ENCODE results near the gene NFE2L1. TPM values are rescaled to one million over a fixed set of nuclear protein-coding genes. Genes with fewer than 3 reads are reported as not detected.

The NFE2L1 gene, protein sequence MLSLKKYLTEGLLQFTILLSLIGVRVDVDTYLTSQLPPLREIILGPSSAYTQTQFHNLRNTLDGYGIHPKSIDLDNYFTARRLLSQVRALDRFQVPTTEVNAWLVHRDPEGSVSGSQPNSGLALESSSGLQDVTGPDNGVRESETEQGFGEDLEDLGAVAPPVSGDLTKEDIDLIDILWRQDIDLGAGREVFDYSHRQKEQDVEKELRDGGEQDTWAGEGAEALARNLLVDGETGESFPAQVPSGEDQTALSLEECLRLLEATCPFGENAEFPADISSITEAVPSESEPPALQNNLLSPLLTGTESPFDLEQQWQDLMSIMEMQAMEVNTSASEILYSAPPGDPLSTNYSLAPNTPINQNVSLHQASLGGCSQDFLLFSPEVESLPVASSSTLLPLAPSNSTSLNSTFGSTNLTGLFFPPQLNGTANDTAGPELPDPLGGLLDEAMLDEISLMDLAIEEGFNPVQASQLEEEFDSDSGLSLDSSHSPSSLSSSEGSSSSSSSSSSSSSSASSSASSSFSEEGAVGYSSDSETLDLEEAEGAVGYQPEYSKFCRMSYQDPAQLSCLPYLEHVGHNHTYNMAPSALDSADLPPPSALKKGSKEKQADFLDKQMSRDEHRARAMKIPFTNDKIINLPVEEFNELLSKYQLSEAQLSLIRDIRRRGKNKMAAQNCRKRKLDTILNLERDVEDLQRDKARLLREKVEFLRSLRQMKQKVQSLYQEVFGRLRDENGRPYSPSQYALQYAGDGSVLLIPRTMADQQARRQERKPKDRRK
- 76.1 TPM for total RNA-seq

DNA sequence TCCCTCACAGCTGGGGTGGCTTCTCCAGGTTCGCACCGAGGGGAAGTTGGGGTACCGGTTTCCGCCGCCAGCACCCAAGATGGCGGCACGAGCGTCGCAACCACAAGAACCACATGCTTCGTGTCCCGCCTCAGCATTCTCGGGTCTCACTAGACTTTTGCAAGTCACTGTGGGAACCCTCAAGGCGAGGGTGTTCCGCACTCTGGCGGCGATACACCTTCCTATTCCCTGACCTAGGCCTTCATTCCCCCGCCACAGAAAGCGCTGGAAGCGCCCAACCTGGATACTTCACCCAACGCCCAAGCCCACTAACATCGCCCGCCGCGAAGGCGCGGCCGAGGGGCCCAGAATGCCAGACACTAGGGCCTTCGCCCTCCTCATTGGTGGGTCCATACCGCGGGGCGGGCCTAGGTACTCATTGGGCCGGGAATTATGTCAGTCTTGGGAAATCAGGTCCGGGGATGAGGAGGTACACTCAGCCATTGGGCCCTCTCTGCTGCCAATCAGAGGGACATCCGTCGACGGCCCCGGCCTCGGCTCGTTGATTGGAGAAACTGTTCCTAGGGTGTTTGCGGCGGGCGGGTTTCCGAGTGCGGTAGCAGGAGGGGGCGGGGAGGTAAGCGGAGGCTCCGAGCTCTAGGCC lies at the start of gene NFE2L1:
NFE2L1 (plus strand) TSS at position 619 of the 643 bp plus-strand sequence. CDS start 2,760 bp downstream, outside the sequence.

DNA sequence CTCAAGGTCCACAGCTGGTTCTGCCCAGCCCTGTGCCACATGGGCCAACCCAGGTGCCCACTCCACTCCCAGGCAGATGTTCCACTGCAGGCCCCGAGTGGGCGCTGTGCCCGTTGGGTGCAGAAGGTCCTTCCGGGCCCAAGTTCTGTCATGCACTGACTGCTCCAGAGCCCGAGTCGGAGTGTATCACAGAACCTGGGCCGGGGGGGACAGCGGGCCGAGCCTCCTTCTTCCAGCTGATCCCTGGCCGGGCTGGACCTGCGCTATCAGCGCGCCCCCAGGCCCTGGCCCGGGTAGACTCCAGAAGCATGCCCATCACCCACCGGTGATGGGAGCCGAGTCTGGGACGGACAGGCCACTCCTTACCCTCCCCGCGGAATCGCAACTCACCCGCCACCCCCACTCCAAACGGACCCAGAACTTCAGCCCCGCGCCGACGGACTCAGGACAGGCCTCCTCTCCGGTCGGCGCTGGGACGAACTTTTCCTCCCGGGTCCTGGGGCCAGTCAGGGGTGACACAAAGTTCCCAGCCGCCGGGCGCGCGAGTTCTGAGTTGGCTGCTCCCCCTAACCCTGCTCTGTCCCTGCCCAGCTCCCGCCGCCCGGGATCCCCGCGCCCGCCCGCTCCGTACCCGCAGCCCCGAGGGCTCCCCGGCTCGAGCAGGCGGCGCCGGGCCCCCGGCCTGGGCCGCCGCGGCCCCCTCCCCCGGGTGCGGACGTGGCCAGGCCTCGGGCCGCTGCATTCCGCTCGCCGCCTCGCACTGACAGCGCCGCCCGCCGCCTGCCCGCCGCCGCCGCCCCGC lies 10.9 kb upstream of the NFE2L1 start, which contains the start of gene COPZ2:
COPZ2 (minus strand) TSS at position 762 of the 802 bp plus-strand sequence; CDS start at position 742, 20 bp downstream.

DNA sequence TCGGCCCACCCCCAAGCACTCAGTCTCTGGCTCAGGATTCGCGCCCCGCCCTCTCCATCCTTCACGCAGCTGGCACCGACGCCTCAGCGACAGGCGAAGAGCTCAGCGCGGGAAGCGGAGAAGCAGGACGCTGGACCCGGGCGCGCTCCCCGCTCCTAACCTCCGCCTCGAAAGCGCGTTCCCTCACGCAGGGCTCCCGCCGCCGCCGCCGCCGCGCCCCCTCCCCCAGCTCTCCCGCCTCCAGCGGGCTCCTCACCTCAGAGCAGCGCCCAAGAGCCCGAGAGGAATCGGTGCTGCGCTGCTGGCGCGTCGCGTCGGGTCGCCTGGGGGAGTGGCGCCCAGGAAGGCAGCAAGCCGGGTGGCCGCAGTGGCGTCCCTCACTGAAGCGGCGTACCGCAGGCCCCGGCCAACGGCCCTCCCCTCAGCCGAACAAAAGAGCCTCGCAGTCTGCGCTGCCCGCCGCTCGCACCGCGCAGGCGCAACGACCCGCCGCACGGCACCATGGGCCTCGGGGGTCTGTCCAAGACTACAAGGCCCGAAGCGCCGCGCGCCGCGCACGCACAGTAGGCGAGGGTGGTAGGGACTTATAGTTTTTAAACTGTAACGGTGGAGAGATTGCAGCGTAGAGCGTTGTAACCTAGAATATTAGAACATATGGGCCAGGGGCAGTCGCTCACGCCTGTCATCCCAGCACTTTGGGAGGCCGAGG lies 53.0 kb downstream of the NFE2L1 start, which contains the start of gene CBX1:
CBX1 (minus strand) TSS at position 467 of the 709 bp plus-strand sequence. CDS start 24,474 bp downstream, outside the sequence.

DNA sequence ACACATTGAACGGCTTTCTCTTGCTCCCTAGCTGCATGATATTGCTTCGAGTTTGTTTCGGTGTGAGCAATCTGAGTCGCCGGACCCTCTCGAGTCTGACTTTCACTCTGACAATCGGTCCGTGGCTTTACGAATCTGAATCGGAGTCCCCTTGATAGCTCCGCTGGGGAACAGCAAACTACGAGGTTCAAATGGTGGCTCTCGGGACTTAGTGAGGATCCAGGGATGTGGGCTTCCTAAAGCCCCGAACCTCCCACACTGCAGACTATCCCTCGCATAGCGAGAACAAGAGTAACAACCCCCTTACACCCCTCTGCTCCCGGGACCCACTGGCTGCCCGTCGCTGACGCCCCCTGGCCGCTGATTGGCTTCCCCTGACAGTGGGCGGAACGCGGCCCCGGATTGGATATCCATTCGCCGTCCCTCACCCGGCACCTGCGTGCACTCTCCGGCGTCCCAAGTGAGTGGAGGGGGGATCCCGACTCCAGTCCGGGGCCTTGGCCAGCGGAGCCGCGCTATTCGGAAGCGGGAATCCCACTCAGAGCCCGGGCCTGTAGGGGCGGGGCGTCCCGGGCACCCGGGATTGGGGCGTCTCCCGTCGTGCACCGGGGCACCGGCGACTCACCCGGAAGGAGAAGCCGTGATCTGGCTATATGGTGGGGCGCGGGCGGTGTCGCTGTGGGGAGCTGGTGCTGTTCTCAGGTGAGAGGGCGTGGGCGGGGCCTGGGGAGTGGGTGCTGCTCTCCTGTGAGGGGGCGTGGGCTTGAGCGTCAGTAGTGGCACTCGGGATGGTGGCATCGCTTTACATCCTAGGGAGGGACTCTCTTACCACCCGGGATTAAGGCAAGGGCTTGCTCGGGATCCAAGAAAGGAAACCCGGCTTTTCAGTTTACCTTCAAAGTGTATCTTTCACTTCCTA lies 59.2 kb downstream of the NFE2L1 start, which contains the start of gene SNX11:
SNX11 (plus strand) TSS at position 630 of the 919 bp plus-strand sequence. CDS start 4,278 bp downstream, outside the sequence.

Small RNAs within 50 kb of the gene (small RNA-seq; reads per million reads assigned to genes)
- gene AC004477.2, result not detected
- gene MIR152, result 37.7 reads per million, percentile 96 among the genes with 10 or more reads in this experiment
- not detected for gene RNU6-1201P

Other genes with a start within 250 kb of the NFE2L1 start
- 6.7 TPM for gene OSBPL7, start 226.6 kb upstream of the NFE2L1 start, total RNA-seq
- gene MRPL10, start 216.8 kb upstream of the NFE2L1 start, total RNA-seq, result 12.5 TPM
- 1.6 TPM for gene LRRC46, start 216.7 kb upstream of the NFE2L1 start, total RNA-seq
- gene SCRN2, start 207.1 kb upstream of the NFE2L1 start, total RNA-seq, result 20.5 TPM
- gene SP6, start 197.2 kb upstream of the NFE2L1 start, total RNA-seq, result 0.23 TPM
- gene SP2, start 152.1 kb upstream of the NFE2L1 start, total RNA-seq, result 0.46 TPM
- gene PNPO, start 106.8 kb upstream of the NFE2L1 start, total RNA-seq, result 18.7 TPM
- not detected for gene PRR15L, start 90.5 kb upstream of the NFE2L1 start, total RNA-seq
- gene CDK5RAP3, start 77.2 kb upstream of the NFE2L1 start, total RNA-seq, result 58.4 TPM
- gene COPZ2, start 10.6 kb upstream of the NFE2L1 start, total RNA-seq, result 1.2 TPM
- 83.3 TPM for gene CBX1, start 53.1 kb downstream of the NFE2L1 start, total RNA-seq
- gene SNX11, start 59.4 kb downstream of the NFE2L1 start, total RNA-seq, result 12.0 TPM